Measurements from ENCODE around the gene GDF15. TPM values are rescaled to one million over a fixed set of nuclear protein-coding genes. Genes with fewer than 3 reads are reported as not detected.

The GDF15 gene
- total RNA-seq, 2 donors from 2014 or later: 0.29 to 1.4 TPM

- no peaks in the 10 kb centered on the region for H3K36me3 Mint-ChIP-seq
- ATAC-seq: no peak
- H3K9me3 Mint-ChIP-seq: no peaks in the 10 kb centered on the region
- no peak overlapping the region for H3K27ac Mint-ChIP-seq
- no peak for DNase-seq (ENCODE audit: low spot score in 2 of 2)
Observed at GRCh38 chr19:18429717-18430416, 43.9 kb downstream of the GDF15 start.

DNA sequence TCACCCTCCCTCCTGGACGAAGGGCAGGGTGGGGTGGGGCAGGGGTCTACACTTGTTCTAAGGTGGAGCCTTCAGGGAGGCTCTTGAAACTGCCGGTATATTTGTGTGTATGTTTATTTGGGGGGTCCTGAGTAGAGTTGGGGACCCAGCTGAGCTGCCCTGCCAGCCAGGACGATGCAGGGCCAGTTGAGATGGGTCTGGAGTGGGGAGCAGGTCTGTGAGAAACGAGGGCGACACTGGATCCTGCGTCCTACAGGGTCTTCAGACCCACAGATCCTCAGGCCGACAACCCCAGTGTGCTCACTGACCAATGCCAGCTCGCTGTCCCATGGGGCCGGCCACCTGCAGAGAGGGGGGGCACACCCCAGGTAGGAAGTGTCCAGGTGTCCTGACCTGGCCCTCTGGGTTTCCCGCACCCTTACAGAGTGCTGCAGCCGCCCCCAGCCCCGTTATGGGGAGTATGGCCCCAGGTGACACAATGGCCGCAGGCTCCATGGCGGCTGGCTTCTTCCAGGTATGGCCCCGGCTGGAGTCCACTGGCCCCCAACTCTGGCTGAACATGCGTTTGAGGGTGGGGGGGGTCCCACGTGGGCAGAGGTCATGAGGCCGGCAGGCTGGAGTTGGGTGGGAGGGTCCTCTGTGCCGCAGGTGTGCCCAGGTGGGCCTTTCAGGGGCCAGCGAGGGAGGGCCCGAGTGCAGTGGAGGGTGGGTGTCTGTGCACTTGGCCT, 44.6 kb downstream of the GDF15 start:
- ATAC-seq: no peak
- Mint-ChIP-seq H3K36me3 (no peaks in the 10 kb centered on the region), H3K27ac (no peak overlapping the region), H3K9me3 (no peaks in the 10 kb centered on the region)
- DNase-seq (ENCODE audit: low spot score in 2 of 2): no peak

GRCh38 chr19:18431351-18432197, 45.6 kb downstream of the GDF15 start:
- Mint-ChIP-seq H3K9me3 (no peaks in the 10 kb centered on the region), H3K27ac (no peak overlapping the region), H3K36me3 (no peaks in the 10 kb centered on the region)
- ATAC-seq (no peak), DNase-seq (ENCODE audit: low spot score in 2 of 2) (no peak)

DNA sequence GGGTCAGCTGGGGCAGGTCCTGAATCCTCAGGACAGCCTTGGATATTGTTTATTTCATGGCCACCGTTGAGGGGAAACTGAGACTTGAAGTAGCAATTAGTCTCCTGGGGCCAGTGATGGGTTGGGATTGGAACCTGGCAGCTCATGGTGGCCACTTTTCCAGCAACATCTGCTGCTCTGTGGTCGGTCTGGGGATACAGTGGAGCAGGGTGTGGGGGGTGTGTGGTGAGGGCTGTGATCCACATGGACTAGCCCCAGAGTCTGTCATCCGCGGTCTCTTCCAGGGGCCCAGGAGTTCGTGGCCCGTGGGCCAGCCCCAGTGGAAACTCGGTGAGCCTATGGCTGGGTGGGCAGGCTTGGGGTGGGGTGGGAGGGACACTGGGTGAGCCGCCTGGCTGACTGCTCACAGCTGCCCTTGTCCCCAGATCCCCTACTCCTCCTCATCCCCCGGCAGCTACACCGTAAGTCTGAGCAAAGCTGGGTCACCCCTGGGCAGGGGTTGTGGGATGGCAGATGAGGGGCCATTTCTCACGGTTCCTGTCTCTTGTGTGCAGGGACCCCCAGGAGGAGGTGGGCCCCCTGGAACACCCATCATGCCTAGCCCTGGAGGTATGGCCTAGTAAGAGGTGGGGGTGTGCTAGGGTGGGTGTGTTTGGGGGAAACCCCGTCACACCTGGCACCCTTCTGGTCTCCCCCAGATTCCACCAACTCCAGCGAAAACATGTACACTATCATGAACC, 46.5 kb downstream of the GDF15 start:
- no peak for ATAC-seq
- H3K36me3 Mint-ChIP-seq: no peaks in the 10 kb centered on the region
- no peaks in the 10 kb centered on the region for H3K9me3 Mint-ChIP-seq
- no peak overlapping the region for H3K27ac Mint-ChIP-seq
- no peak for DNase-seq (ENCODE audit: low spot score in 2 of 2)

DNA sequence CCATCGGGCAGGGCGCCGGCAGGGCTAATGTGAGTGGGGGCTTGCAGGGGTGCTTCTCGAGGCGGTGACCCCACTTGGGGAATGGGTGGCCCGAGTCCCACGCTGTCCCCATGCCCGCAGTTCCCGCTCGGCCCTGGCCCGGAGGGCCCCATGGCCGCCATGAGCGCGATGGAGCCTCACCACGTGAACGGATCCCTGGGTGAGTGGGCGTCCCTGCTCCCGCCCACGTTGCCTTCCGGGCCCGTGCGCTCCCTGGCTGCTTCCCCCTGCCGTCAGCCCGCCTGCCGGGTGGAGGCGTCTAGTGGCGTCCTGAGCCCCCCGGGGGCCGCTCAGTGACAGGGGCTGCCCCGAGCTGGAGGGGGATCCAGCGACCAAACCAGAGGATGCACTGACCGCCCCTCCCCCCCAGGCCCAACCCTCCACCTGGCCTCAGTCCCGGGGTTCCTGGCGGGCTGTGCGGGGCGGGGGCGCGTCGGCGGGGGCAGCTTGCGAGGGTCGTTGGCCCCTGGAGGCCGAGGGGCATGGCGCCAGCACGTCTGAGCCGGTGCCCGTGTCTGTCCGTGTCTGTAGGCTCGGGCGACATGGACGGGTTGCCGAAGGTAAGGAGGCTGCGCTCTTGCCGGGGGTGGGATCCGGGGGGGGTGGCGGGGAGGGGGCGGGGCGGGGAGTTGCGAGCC, 47.2 kb downstream of the GDF15 start:
- Mint-ChIP-seq H3K9me3 (no peaks in the 10 kb centered on the region), H3K27ac (no peak overlapping the region), H3K36me3 (no peaks in the 10 kb centered on the region)
- DNase-seq (ENCODE audit: low spot score in 2 of 2): no peak
- no peak for ATAC-seq

GRCh38 chr19:18433735-18434398, 47.9 kb downstream of the GDF15 start:
- H3K9me3 Mint-ChIP-seq: no peaks in the 10 kb centered on the region
- H3K36me3 Mint-ChIP-seq: no peaks in the 10 kb centered on the region
- ATAC-seq: no peak
- no peak for DNase-seq (ENCODE audit: low spot score in 2 of 2)
- no peak overlapping the region for H3K27ac Mint-ChIP-seq

GRCh38 chr19:18434411-18435175, 48.6 kb downstream of the GDF15 start:
- no peak overlapping the region for H3K27ac Mint-ChIP-seq
- no peak for DNase-seq (ENCODE audit: low spot score in 2 of 2)
- ATAC-seq: no peak
- H3K36me3 Mint-ChIP-seq: no peaks in the 10 kb centered on the region
- no peaks in the 10 kb centered on the region for H3K9me3 Mint-ChIP-seq

GRCh38 chr19:18435178-18435841, 49.4 kb downstream of the GDF15 start:
- H3K27ac Mint-ChIP-seq: no peak overlapping the region
- no peaks in the 10 kb centered on the region for H3K9me3 Mint-ChIP-seq
- no peak for DNase-seq (ENCODE audit: low spot score in 2 of 2)
- no peaks in the 10 kb centered on the region for H3K36me3 Mint-ChIP-seq
- ATAC-seq: no peak

DNA sequence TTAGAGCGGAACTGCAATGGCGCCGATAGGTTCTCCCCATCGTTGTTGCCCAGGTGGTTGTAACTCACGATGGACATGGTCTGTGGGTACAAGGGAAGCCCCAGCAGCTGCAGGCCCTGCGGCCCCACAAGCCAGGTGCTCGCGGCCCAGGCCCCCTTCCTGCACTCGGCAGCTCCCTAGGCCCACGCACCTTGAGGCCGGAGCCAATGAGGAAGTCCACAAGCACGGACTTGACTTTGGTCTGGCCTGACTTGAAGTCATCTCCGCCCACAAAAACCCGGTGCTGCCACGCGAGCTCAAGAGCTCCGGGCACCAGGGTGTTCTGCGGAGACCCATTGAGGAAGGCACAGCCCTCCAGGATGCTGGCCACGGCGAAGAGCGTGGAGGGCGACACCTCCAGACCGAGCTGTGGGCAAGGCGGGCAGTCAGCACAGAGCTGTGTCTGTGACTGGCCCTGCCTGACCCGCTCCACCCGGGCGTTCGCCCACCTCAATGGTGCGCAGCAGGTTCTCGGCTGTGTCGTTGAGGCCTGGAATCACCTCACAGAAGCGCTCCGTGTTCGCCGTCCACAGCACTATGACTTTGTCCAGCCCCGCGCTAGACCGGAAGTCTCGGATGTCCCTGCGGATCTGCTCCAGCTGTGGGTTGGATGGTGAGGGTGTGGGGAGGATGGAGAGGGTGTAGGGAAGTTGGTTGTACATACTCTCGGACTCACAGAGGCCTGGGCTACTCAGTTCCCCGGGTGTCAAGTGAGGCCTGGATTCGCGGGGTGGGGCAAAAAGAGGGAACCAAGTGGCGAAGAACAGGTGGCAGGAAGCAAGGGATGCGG, 50.1 kb downstream of the GDF15 start:
- ATAC-seq (no peak), DNase-seq (ENCODE audit: low spot score in 2 of 2) (no peak)

DNA sequence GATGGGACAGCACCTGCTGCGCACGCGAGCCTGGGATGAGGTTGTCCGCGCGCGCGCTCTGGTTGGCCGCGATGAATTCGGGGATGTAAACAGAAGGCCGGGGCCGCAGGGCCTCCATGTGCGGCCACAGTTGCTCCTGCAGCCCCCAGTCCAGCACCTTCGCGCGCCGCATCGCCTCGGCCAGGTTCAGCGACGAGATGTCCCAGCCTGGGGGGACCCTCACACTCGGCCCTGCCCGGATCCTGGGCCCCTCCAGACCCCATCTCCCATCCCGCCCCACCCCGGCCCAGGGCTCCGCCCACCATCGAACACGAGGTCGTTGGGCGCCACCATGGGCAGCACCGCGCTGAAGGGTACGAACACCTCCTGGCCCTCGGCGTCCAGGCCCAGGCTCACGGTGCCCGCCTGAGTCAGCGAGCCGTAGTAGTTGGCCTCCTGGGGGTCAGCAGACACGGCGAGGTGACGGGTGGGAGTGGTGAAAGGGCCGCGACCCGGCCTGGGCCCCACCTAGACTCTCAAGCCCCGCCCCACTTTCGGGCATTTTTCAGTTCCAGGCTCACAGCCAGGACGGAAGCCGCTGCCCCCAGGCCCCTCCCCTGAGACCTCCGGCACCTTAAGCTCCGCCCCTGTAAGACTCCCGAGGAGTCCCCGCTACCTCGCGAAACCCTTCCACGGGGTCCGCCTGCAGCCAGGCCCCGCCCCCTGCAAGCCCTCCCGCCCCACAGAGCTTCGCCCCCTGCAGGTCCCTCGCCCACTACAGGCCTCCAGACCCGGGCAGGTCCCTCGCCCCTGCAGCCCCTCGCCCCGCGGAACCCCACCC, 50.9 kb downstream of the GDF15 start:
- ATAC-seq (peak; percentile 59 to 66), DNase-seq (ENCODE audit: low spot score in 2 of 2) (peak in 1 of 2 donors; percentile 70)
- Mint-ChIP-seq H3K27ac (peak overlapping the region; percentile 67 to 79), H3K9me3 (no peaks in the 10 kb centered on the region), H3K36me3 (no peaks in the 10 kb centered on the region)

More for the DNA sequence above, 50.1 kb downstream of the GDF15 start:
- Mint-ChIP-seq H3K27ac (peak overlapping the region; percentile 67 to 79), H3K36me3 (no peaks in the 10 kb centered on the region), H3K9me3 (no peaks in the 10 kb centered on the region)

DNA sequence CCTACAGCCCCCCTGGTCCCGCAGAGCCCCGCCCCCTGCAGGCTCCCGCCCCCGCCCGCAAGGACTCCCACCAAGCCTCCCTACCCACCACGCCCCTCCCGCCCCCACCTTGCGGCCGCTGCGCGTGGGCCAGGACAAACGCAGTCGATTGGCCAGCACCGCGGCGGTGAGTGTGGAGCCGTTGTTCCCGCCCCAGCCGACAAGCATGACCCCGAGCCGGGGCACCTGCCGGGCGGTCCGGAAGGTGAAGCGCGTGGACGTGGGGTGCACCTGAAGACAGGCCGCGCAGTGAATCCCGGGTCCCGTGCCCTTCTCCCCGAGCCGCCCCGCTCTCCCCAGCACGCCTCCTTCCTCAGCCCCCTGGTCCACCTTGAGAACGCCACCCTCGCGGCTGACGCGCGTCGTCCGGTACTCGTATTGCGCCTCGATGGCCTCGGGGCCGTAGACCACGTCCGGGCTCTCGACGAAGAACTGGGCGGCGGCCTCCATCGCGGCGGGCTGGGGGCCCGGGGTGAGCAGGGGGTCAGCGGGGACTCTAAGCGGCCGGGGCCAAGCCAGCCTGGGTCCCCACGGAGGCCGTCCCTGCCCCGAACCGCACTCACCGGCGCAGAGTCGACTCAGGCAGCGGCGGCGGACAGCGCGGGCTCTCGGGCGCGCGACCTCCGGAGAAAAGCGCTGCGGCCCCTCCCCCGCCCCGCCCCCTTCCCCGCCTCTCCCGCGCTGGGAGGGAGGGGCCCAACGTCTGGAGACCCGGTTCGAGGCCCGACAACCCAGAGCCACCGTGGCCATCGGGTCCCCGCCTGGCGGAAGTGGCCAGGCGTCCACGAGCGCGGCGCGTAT, 51.8 kb downstream of the GDF15 start, which contains the start of gene ISYNA1:
TSS of gene ISYNA1 (minus strand) at position 643 of the 840 bp plus-strand sequence. CDS start at position 489, 154 bp downstream.
- Mint-ChIP-seq H3K36me3 (peaks cover 0 to 6% of the 10 kb centered on the region in 2 donors), H3K27ac (peak within 1 kb of the TSS in 1 of 2 donors; percentile 9), H3K9me3 (peaks cover 5 to 6% of the 10 kb centered on the region in 2 donors)
- peak; percentile 29 to 33 for ATAC-seq
- peak in 1 of 2 donors; percentile 48 for DNase-seq (ENCODE audit: low spot score in 2 of 2)

- DNase-seq (ENCODE audit: low spot score in 2 of 2): no peak
- H3K27ac Mint-ChIP-seq: no peak overlapping the region
- peaks cover 0 to 10% of the 10 kb centered on the region in 2 donors for H3K36me3 Mint-ChIP-seq
- peaks cover 5 to 6% of the 10 kb centered on the region in 2 donors for H3K9me3 Mint-ChIP-seq
- ATAC-seq: no peak
Observed at GRCh38 chr19:18438331-18439024, 52.5 kb downstream of the GDF15 start.
